Neural progenitor cell (in vitro differentiated cells): ENCODE data around the gene GLRX.

Experiments
- CTCF ChIP-seq: fragments of 200-600 bp; sonication (generic); IDR thresholded peaks from 2 replicates; pipeline ENCODE4 v1.5.1; 2017; ENCODE audit warnings: antibody characterized with exemption, mild to moderate bottlenecking
- EZH2 ChIP-seq: fragments of 200-600 bp; sonication (generic); IDR thresholded peaks from 2 replicates; pipeline ENCODE4 v1.6.1; 2017; ENCODE audit warnings: antibody characterized with exemption, mild to moderate bottlenecking, moderate library complexity

- TF ChIP-seq CTCF (no peak), EZH2 (no peak)
Observed at GRCh38 chr5:95824747-95825146, 2.2 kb upstream of the GLRX start.
